CD14-positive monocyte (primary cell): Measurements from ENCODE around the gene VAV2. TPM values are rescaled to one million over a fixed set of nuclear protein-coding genes. Genes with fewer than 3 reads are reported as not detected.
"Not testable (repeated sequence)": the region's sequence is repeated elsewhere in the genome, so short reads cannot be mapped to it uniquely, and the experiment has no call there.

Experiments used
- DNase-seq, 3 donors: peaks; one replicate each; pipeline ENCODE4 v3.0.0-alpha.2; 2011 to 2022
- H2AFZ ChIP-seq: 2 replicates; pipeline ENCODE4 v1.6.0; 2012; ENCODE audit warnings: mild to moderate bottlenecking, low read depth, low read length, inconsistent platforms; ENCODE audit not compliant: insufficient read depth, poor library complexity, severe bottlenecking
- H3K27ac ChIP-seq, 2 donors: 1 replicate in 1 of 2; 2 replicates in 1 of 2; pipeline ENCODE4 v1.5.1; 2012 to 2013; ENCODE audit warnings: low read length in 2 of 2, control low read depth in 1 of 2, inconsistent platforms in 1 of 2, low read depth in 1 of 2, mild to moderate bottlenecking in 1 of 2
- H3K27me3 ChIP-seq, 2 donors: one replicate each; pipeline versions ENCODE4 v1.6.0 to v1.6.1; 2011 to 2013; ENCODE audit warnings: low read length in 2 of 2; ENCODE audit not compliant: control insufficient read depth in 2 of 2, insufficient read depth in 2 of 2
- H3K36me3 ChIP-seq, 2 donors: replicated peaks in 1 of 2; 1 replicate in 1 of 2; 2 replicates in 1 of 2; pipeline versions ENCODE4 v1.5.1 to v1.6.1; 2012 to 2013; ENCODE audit warnings: low read length in 2 of 2, control low read depth in 1 of 2, inconsistent platforms in 1 of 2, mild to moderate bottlenecking in 1 of 2; ENCODE audit not compliant: insufficient read depth in 2 of 2, control insufficient read depth in 1 of 2
- H3K4me1 ChIP-seq, 2 donors: 1 replicate in 1 of 2; 2 replicates in 1 of 2; pipeline versions ENCODE4 v1.5.1 to v1.6.1; 2012 to 2013; ENCODE audit warnings: low read length in 2 of 2, control low read depth in 1 of 2, inconsistent platforms in 1 of 2, mild to moderate bottlenecking in 1 of 2, moderate library complexity in 1 of 2; ENCODE audit not compliant: insufficient read depth in 2 of 2, control insufficient read depth in 1 of 2
- H3K4me2 ChIP-seq: replicated peaks from 2 replicates; pipeline ENCODE3; 2012; ENCODE audit warnings: low read length, moderate library complexity, mild to moderate bottlenecking; ENCODE audit not compliant: poor library complexity, severe bottlenecking; ENCODE audit errors: extremely low read depth
- H3K4me3 ChIP-seq, 3 experiments: fragments of 200-600 bp in 1 of 3; sonication (generic) in 1 of 3; replicated peaks in 1 of 3; 1 replicate in 2 of 3; 2 replicates in 1 of 3; pipeline ENCODE4 v1.5.1; 2011 to 2013; ENCODE audit warnings: low read length in 3 of 3, mild to moderate bottlenecking in 3 of 3, control low read depth in 2 of 3, low read depth in 2 of 3, inconsistent platforms in 1 of 3, moderate library complexity in 1 of 3
- H3K79me2 ChIP-seq: 2 replicates; pipeline ENCODE4 v1.6.0; 2012; ENCODE audit warnings: mild to moderate bottlenecking, control low read depth, inconsistent platforms, low read length, moderate library complexity; ENCODE audit not compliant: insufficient read depth
- H3K9ac ChIP-seq: 2 replicates; pipeline ENCODE4 v1.6.0; 2017; ENCODE audit warnings: low read length, mild to moderate bottlenecking; ENCODE audit not compliant: insufficient read depth, poor library complexity, severe bottlenecking
- H3K9me3 ChIP-seq, 2 donors: replicated peaks in 1 of 2; 1 replicate in 1 of 2; 2 replicates in 1 of 2; pipeline versions ENCODE4 v1.5.1 to v1.6.1; 2012 to 2013; ENCODE audit warnings: low read length in 2 of 2, control low read depth in 1 of 2; ENCODE audit not compliant: control insufficient read depth in 1 of 2, insufficient read depth in 1 of 2
- H4K20me1 ChIP-seq: 2 replicates; pipeline ENCODE4 v1.6.0; 2012; ENCODE audit warnings: mild to moderate bottlenecking, low read length, control low read depth, moderate library complexity; ENCODE audit not compliant: insufficient read depth
- H3K27ac Mint-ChIP-seq, 7 donors: one replicate each; pipeline ENCODE4 v1.8.0; 2020; ENCODE audit warnings: mild to moderate bottlenecking in 7 of 7, mixed read lengths in 7 of 7, moderate library complexity in 6 of 7, inconsistent platforms in 2 of 7
- H3K27me3 Mint-ChIP-seq, 3 donors: one replicate each; pipeline ENCODE4 v1.8.0; 2021 to 2022; ENCODE audit warnings: low read depth in 3 of 3, mild to moderate bottlenecking in 3 of 3, mixed read lengths in 3 of 3, moderate library complexity in 3 of 3, inconsistent platforms in 1 of 3
- H3K36me3 Mint-ChIP-seq, 2 donors: one replicate each; pipeline ENCODE4 v1.8.0; 2020; ENCODE audit warnings: mixed read lengths in 2 of 2, inconsistent platforms in 1 of 2, mild to moderate bottlenecking in 1 of 2
- H3K4me1 Mint-ChIP-seq: one replicate; pipeline ENCODE4 v1.8.0; 2020; ENCODE audit warnings: mild to moderate bottlenecking, mixed read lengths
- H3K4me3 Mint-ChIP-seq, 2 donors: one replicate each; pipeline ENCODE4 v1.8.0; 2020; ENCODE audit warnings: mild to moderate bottlenecking in 2 of 2, mixed read lengths in 2 of 2, moderate library complexity in 1 of 2
- H3K9me3 Mint-ChIP-seq, 7 donors: one replicate each; pipeline ENCODE4 v1.8.0; 2020 to 2022; ENCODE audit warnings: mixed read lengths in 7 of 7, mild to moderate bottlenecking in 6 of 7, moderate library complexity in 6 of 7, inconsistent platforms in 2 of 7
- WGBS: methylation state at CpG from one replicate; pipeline ENCODE4 v1.1.5; 2013; ENCODE audit warnings: missing lambda C conversion rate; ENCODE audit not compliant: insufficient coverage; 5-methylcytosine and 5-hydroxymethylcytosine counted together
- intact Hi-C, 2 donors: fragments of 100-400 bp; cut with micrococcal nuclease; formaldehyde crosslinking; loops; one replicate each; pipeline versions ENCODE4 v1.15.0 to v1.15.1; 2023
- polyA plus RNA-seq, 3 donors: library from polyadenylated mRNA; depleted of rRNA in 1 of 3; unstranded in 2 of 3; stranded (reverse) in 1 of 3; fragments of 300-500 nt in 2 of 3; fragments of >200 nt in 1 of 3; fragmentation: Illumina TruSeq in 2 of 3; gene quantifications; 1 replicate in 2 of 3; 2 replicates in 1 of 3; pipeline ENCODE4 v1.2.3, GENCODE V29; 2012 to 2021
- TF ChIP-seq, protein P1 (sequence below): fragments of 200-600 bp; IDR thresholded peaks from one replicate; pipeline ENCODE4 v1.8.0; 2022; ENCODE audit warnings: antibody characterized with exemption, mild to moderate bottlenecking

VAV2 gene
- polyA plus RNA-seq, 3 donors = 2.3 to 13.6 (median 2.3) TPM

- WGBS = 100% methylated on average over 5 of the region's 14 CpGs
- Histone ChIP-seq H3K79me2 (peaks cover 62% of the 10 kb centered on the region), H3K27me3 (peaks cover 0 to 15% of the 10 kb centered on the region in 2 donors), H3K4me1 (peaks cover 20 to 30% of the 10 kb centered on the region in 2 donors), H4K20me1 (peaks cover 71% of the 10 kb centered on the region)
- H3K36me3 ChIP-seq, H3K27ac ChIP-seq, H3K36me3 Mint-ChIP-seq, H3K4me2 ChIP-seq, intact Hi-C loops, H3K9me3 Mint-ChIP-seq, H3K9me3 ChIP-seq, DNase-seq, H2AFZ ChIP-seq, H3K4me3 Mint-ChIP-seq, H3K9ac ChIP-seq, H3K4me3 ChIP-seq: not testable (repeated sequence)
- peaks cover 32% of the 10 kb centered on the region for H3K4me1 Mint-ChIP-seq
- peaks cover 15 to 27% (median 26%) of the 10 kb centered on the region in 3 donors for H3K27me3 Mint-ChIP-seq
- peak overlapping the region in 1 of 7 donors; percentile 60 for H3K27ac Mint-ChIP-seq
These were observed 3.4 kb downstream of the VAV2 start for GRCh38 chr9:133988771-133989170.

DNA sequence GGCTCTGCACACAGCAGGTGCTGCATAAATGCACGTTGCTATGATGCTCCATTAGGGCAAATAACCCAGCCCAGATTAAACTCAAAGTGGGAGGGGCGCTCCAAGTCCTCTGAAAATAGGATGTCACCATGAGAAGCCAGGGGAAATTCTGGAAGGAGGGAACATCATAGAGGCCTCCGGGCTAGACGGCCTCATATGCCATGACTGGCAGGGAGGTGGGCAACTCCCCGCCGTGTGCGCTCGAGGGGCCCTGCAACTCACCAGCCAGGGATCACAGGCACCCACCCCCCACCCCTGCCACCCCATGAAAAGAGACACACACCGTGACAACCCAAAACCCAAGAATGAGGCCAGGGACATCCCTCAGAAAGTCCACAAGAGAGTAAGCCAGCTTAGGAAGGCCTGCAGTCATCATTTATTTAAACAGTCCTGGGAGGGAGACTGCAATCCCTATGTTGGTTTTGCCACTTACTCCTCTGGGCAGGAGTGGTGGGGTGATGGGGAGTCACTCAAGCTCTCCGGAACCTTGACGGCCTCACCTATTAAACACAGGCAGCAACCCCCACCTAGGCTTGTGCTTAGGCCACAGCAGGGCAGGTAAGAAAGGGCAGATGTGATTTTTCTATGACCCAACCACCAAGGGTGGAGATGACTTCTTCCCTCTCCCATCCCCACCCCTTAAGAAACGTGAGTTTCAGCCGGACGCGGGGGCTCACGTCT is 4.0 kb downstream of the VAV2 start:
- TF ChIP-seq, protein P1, sequence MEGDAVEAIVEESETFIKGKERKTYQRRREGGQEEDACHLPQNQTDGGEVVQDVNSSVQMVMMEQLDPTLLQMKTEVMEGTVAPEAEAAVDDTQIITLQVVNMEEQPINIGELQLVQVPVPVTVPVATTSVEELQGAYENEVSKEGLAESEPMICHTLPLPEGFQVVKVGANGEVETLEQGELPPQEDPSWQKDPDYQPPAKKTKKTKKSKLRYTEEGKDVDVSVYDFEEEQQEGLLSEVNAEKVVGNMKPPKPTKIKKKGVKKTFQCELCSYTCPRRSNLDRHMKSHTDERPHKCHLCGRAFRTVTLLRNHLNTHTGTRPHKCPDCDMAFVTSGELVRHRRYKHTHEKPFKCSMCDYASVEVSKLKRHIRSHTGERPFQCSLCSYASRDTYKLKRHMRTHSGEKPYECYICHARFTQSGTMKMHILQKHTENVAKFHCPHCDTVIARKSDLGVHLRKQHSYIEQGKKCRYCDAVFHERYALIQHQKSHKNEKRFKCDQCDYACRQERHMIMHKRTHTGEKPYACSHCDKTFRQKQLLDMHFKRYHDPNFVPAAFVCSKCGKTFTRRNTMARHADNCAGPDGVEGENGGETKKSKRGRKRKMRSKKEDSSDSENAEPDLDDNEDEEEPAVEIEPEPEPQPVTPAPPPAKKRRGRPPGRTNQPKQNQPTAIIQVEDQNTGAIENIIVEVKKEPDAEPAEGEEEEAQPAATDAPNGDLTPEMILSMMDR = no peak
- H3K79me2 ChIP-seq = peaks cover 62% of the 10 kb centered on the region
- peaks cover 29% of the 10 kb centered on the region for H3K4me1 Mint-ChIP-seq
- intact Hi-C loops = no loop called here
- no peak overlapping the region for H3K4me2 ChIP-seq
- no peak overlapping the region for H3K4me3 Mint-ChIP-seq
- peaks cover 0 to 6% (median 0%) of the 10 kb centered on the region in 7 donors for H3K9me3 Mint-ChIP-seq
- H4K20me1 ChIP-seq = peaks cover 78% of the 10 kb centered on the region
- WGBS = 94% methylated on average over 3 of the region's 16 CpGs
- no peak overlapping the region for H3K27ac Mint-ChIP-seq
- no peak overlapping the region for H3K27ac ChIP-seq
- H3K27me3 Mint-ChIP-seq = peaks cover 13 to 27% (median 23%) of the 10 kb centered on the region in 3 donors
- H3K36me3 Mint-ChIP-seq = peaks cover 3 to 8% of the 10 kb centered on the region in 2 donors
- H3K9me3 ChIP-seq = no peaks in the 10 kb centered on the region
- H3K27me3 ChIP-seq = peaks cover 0 to 15% of the 10 kb centered on the region in 2 donors
- H3K4me3 ChIP-seq = no peak overlapping the region
- DNase-seq = no peak
- H3K4me1 ChIP-seq = peaks cover 13 to 23% of the 10 kb centered on the region in 2 donors
- no peaks in the 10 kb centered on the region for H3K36me3 ChIP-seq
- H3K9ac ChIP-seq = no peak overlapping the region
- no peak overlapping the region for H2AFZ ChIP-seq
